HepG2 (cell line): ENCODE data around the gene LANCL2. TPM values are rescaled to one million over a fixed set of nuclear protein-coding genes. Genes with fewer than 3 reads are reported as not detected.
A peak's percentile ranks its signal among the peaks of the same experiment; 100 is the strongest.

ENCODE experiments used
- ATAC-seq: fragments of 200-7000 bp; cut with Tn5 transposase; 3 replicates; pipeline ENCODE4 v1.9.1; 2020; ENCODE audit warnings: mild to moderate bottlenecking, moderate library complexity
- BruUV-seq: library from RNA; stranded (reverse); fragments of 400-500 nt; replicated peaks from 2 replicates; lab custom pipeline; 2021; lab: Mats Ljungman, UMichigan
- CTCF ChIA-PET: fragments of 300-600 bp; formaldehyde crosslinking; extraction: SDS; loops from one replicate; lab custom pipeline; 2021; ENCODE audit warnings: low total read pairs, inconsistent platforms, low intra/inter-chr PET ratio; lab: Yijun Ruan, JAX
- POLR2A ChIA-PET: fragments of 350-600 bp; sonication (Branson Sonifier 250); formaldehyde crosslinking; loops from one replicate; lab custom pipeline; 2020; ENCODE audit warnings: antibody characterized with exemption, inconsistent platforms; lab: Yijun Ruan, JAX
- DNase-seq: peaks from one replicate; pipeline ENCODE4 v3.0.0-alpha.2; 2015; ENCODE audit warnings: low spot score
- FAIRE-seq: peaks from 3 replicates; lab custom pipeline; 2011; peaks lifted over from hg19 to GRCh38; lab: Jason Lieb, UNC
- H2AFZ ChIP-seq: one replicate; pipeline ENCODE4 v1.6.1; 2011; ENCODE audit warnings: low read length, inconsistent platforms
- H3K27ac ChIP-seq: fragments of 300-600 bp; 3 replicates; pipeline ENCODE4 v1.8.0; 2011; ENCODE audit warnings: mixed run types, mild to moderate bottlenecking, mixed read lengths, low read length, inconsistent platforms; ENCODE audit not compliant: insufficient read depth; ENCODE audit errors: extremely low read length
- H3K27me3 ChIP-seq, 2 experiments: fragments of 200-600 bp in 1 of 2; 2 replicates in 1 of 2; 3 replicates in 1 of 2; pipeline versions ENCODE4 v1.6.0 to v1.8.0; 2011; ENCODE audit warnings: low read length in 2 of 2, mild to moderate bottlenecking in 2 of 2, moderate library complexity in 2 of 2, inconsistent platforms in 1 of 2; ENCODE audit not compliant: insufficient read depth in 2 of 2, control insufficient read depth in 1 of 2
- H3K36me3 ChIP-seq, 2 experiments: fragments of 200-600 bp in 1 of 2; replicated peaks in 1 of 2; 2 replicates in 1 of 2; 3 replicates in 1 of 2; pipeline versions ENCODE4 v1.5.1 to v1.8.0; 2011; ENCODE audit warnings: low read length in 2 of 2, inconsistent platforms in 1 of 2; ENCODE audit not compliant: insufficient read depth in 2 of 2, control insufficient read depth in 1 of 2
- H3K4me1 ChIP-seq: 2 replicates; pipeline ENCODE4 v1.5.1; 2012; ENCODE audit warnings: low read length, inconsistent platforms; ENCODE audit not compliant: insufficient read depth
- H3K4me2 ChIP-seq: 2 replicates; pipeline ENCODE4 v1.6.0; 2011; ENCODE audit warnings: low read depth, low read length, inconsistent platforms
- H3K4me3 ChIP-seq, 3 experiments: fragments of 200-600 bp in 1 of 3; sonication (generic), shearing (Covaris generic) in 1 of 3; replicated peaks in 1 of 3; 2 replicates each; pipeline ENCODE4 v1.5.1; 2011 to 2016; ENCODE audit warnings: low read length in 3 of 3, inconsistent platforms in 2 of 3, low read depth in 2 of 3, mild to moderate bottlenecking in 2 of 3, control low read depth in 1 of 3, mixed read lengths in 1 of 3; ENCODE audit not compliant: insufficient read depth in 1 of 3
- H3K79me2 ChIP-seq: one replicate; pipeline ENCODE4 v1.6.1; 2011; ENCODE audit warnings: low read length, inconsistent platforms; ENCODE audit not compliant: insufficient read depth
- H3K9ac ChIP-seq: 2 replicates; pipeline ENCODE4 v1.6.0; 2011; ENCODE audit warnings: mild to moderate bottlenecking, low read depth, low read length, inconsistent platforms; ENCODE audit not compliant: insufficient read depth
- H3K9me3 ChIP-seq: 2 replicates; pipeline ENCODE4 v1.5.1; 2012; ENCODE audit warnings: mild to moderate bottlenecking, low read length
- H4K20me1 ChIP-seq: 2 replicates; pipeline ENCODE4 v1.6.0; 2011; ENCODE audit warnings: inconsistent platforms, mild to moderate bottlenecking, low read length, moderate library complexity; ENCODE audit not compliant: insufficient read depth
- CAMTA2 ChIP-seq: sonication (generic); formaldehyde crosslinking; IDR thresholded peaks from 2 replicates; pipeline ENCODE4 v1.4.0; 2020; ENCODE audit warnings: mild to moderate bottlenecking, missing genetic modification reagents, borderline replicate concordance
- DRAP1 ChIP-seq: IDR thresholded peaks from 2 replicates; pipeline ENCODE4 v1.6.1; 2016; ENCODE audit warnings: missing genetic modification reagents, missing compliant biosample characterization
- EHMT2 ChIP-seq: fragments of 200-600 bp; sonication (generic); IDR thresholded peaks from 2 replicates; pipeline ENCODE4 v1.7.0; 2017; ENCODE audit warnings: antibody characterized with exemption, low read depth, low read length, borderline replicate concordance
- MTF2 ChIP-seq: sonication (generic); formaldehyde crosslinking; IDR thresholded peaks from 2 replicates; pipeline ENCODE4 v1.5.0; 2020; ENCODE audit warnings: missing genetic modification reagents, borderline replicate concordance
- POLR2AphosphoS2 ChIP-seq: IDR thresholded peaks from 2 replicates; pipeline ENCODE4 v1.6.1; 2011; ENCODE audit warnings: low read depth, low read length, improper control_type of control experiment
- SNAPC2 ChIP-seq: sonication (generic); formaldehyde crosslinking; IDR thresholded peaks from 2 replicates; pipeline ENCODE4 v1.8.1; 2022; ENCODE audit warnings: mild to moderate bottlenecking, missing genetic modification reagents
- SSRP1 ChIP-seq: IDR thresholded peaks from 2 replicates; pipeline ENCODE4 v1.6.1; 2016; ENCODE audit warnings: control low read depth
- ZFP62 ChIP-seq: sonication (generic); formaldehyde crosslinking; IDR thresholded peaks from 2 replicates; pipeline ENCODE4 v1.4.0; 2020; ENCODE audit warnings: missing genetic modification reagents
- ZNF263 ChIP-seq: sonication (generic); formaldehyde crosslinking; IDR thresholded peaks from 2 replicates; pipeline ENCODE4 v1.4.0; 2020; ENCODE audit warnings: missing genetic modification reagents
- ZNF354B ChIP-seq: sonication (generic); formaldehyde crosslinking; IDR thresholded peaks from 2 replicates; pipeline ENCODE4 v1.8.0; 2022; ENCODE audit warnings: mild to moderate bottlenecking, missing genetic modification reagents
- ZNF549 ChIP-seq: sonication (generic); formaldehyde crosslinking; IDR thresholded peaks from 2 replicates; pipeline ENCODE4 v1.5.0; 2020; ENCODE audit warnings: missing genetic modification reagents
- WGBS: methylation state at CpG from one replicate; pipeline ENCODE4 v1.1.6; 2017; ENCODE audit warnings: low lambda C conversion rate; 5-methylcytosine and 5-hydroxymethylcytosine counted together
- in situ Hi-C: cut with HindIII; loops from 2 replicates; pipeline ENCODE4 v1.10.0; 2017; ENCODE audit warnings: low pct_unique_long_range_greater_than_20kb; ENCODE audit not compliant: extremely low pct_ligation_motif_present
- intact Hi-C: fragments of 100-400 bp; cut with micrococcal nuclease; formaldehyde crosslinking; loops from one replicate; pipeline ENCODE4 v1.10.0; 2022; ENCODE audit not compliant: unreplicated experiment
- polyA plus RNA-seq, 8 experiments: library from polyadenylated mRNA; depleted of rRNA in 3 of 8; stranded (reverse) in 7 of 8; unstranded in 1 of 8; fragments of >200 nt; fragmentation: Illumina TruSeq in 4 of 8; extraction: Trizol in 4 of 8; gene quantifications; 2 replicates each; pipeline versions ENCODE4 v1.2.1 to v1.2.3, GENCODE V29; 2011 to 2016; ENCODE audit warnings: low read depth in 4 of 8, missing spikeins in 1 of 8, mixed read lengths in 1 of 8; ENCODE audit not compliant: insufficient read depth in 1 of 8
- total RNA-seq, 5 experiments: library from RNA; depleted of rRNA; stranded (reverse); fragments of >200 nt; fragmentation: Illumina TruSeq; extraction: Trizol; gene quantifications; 2 replicates each; pipeline ENCODE4 v1.2.3, GENCODE V29; 2016; ENCODE audit warnings: low read depth in 1 of 5

Gene LANCL2
- total and polyA plus RNA-seq, 2 of the 13 experiments (the other 11 are each of a cell fraction or from before 2014, with no cell fraction given), result 10.0 to 13.8 TPM

GRCh38 chr7:55396233-55396785 lies 31.2 kb downstream of the LANCL2 start:
- H3K36me3 ChIP-seq, result peaks cover 4 to 12% of the 10 kb centered on the region in 2 experiments; a peak in 4 of 5 replicates
- H3K9me3 ChIP-seq, result no peaks in the 10 kb centered on the region
- BruUV-seq, result no TSS peak
- TF ChIP-seq ZNF263 (CRISPR knock-in tag) (peak; percentile 68), ZNF354B (CRISPR knock-in tag) (no peak)
- no peak overlapping the region for H3K27ac ChIP-seq
- DNase-seq, result no peak
- H4K20me1 ChIP-seq, result no peaks in the 10 kb centered on the region
- ChIA-PET CTCF (no interaction called here), POLR2A (no interaction called here)
- intact Hi-C loops, result no loop called here
- no peak overlapping the region for H2AFZ ChIP-seq
- no peak overlapping the region for H3K4me3 ChIP-seq
- in situ Hi-C loops, result no loop called here
- no peaks in the 10 kb centered on the region for H3K79me2 ChIP-seq
- 90% methylated on average over 7 of the region's 11 CpGs for WGBS
- no peak overlapping the region for H3K4me2 ChIP-seq
- peak; percentile 45; the same call in 2 of the 3 replicates for ATAC-seq
- FAIRE-seq, result no peak
- H3K27me3 ChIP-seq, result no peaks in the 10 kb centered on the region
- H3K9ac ChIP-seq, result no peak overlapping the region
- H3K4me1 ChIP-seq, result no peaks in the 10 kb centered on the region

GRCh38 chr7:55397617-55398016 lies 32.5 kb downstream of the LANCL2 start:
- no TSS peak for BruUV-seq
- 92% methylated on average over 3 of the region's 3 CpGs for WGBS
- Histone ChIP-seq H3K9me3 (no peaks in the 10 kb centered on the region), H3K4me3 (no peak overlapping the region)
- TF ChIP-seq SNAPC2 (CRISPR knock-in tag) (no peak), ZNF549 (no peak), CAMTA2 (CRISPR knock-in tag) (no peak), MTF2 (no peak), EHMT2 (no peak), DRAP1 (no peak), ZFP62 (no peak), POLR2AphosphoS2 (no peak), SSRP1 (CRISPR knock-in tag) (no peak)
- TF ChIP-seq, all 625 proteins: peak for 0
- intact Hi-C loops, result no loop called here
- no peaks in the 10 kb centered on the region for H3K27me3 ChIP-seq
- H3K27ac ChIP-seq, result no peak overlapping the region
- no peaks in the 10 kb centered on the region for H3K4me1 ChIP-seq
- CTCF ChIA-PET, result no interaction called here
- H3K36me3 ChIP-seq, result peaks cover 4 to 12% of the 10 kb centered on the region in 2 experiments; a peak in 4 of 5 replicates
- POLR2A ChIA-PET, result no interaction called here
- H3K79me2 ChIP-seq, result no peaks in the 10 kb centered on the region
- no peaks in the 10 kb centered on the region for H4K20me1 ChIP-seq
- in situ Hi-C loops, result no loop called here
- no peak for FAIRE-seq
- no peak for ATAC-seq
- no peak for DNase-seq
- no peak overlapping the region for H3K4me2 ChIP-seq
- H3K9ac ChIP-seq, result no peak overlapping the region
- no peak overlapping the region for H2AFZ ChIP-seq
